ENCODE data around the gene GRIK5.

GRCh38 chr19:42017040-42017439 is 53.0 kb downstream of the GRIK5 start:
- TF ChIP-seq CTCF (tag by site-specific recombination; IDR thresholded peaks at IDR 0.05) (no peak), PRDM1 (tag by site-specific recombination; IDR thresholded peaks at IDR 0.05) (no peak), REST (tag by site-specific recombination; IDR thresholded peaks at IDR 0.05) (no peak)
